ENCODE data around the gene CD300C. TPM values are rescaled to one million over a fixed set of nuclear protein-coding genes. Genes with fewer than 3 reads are reported as not detected.

Gene CD300C
- total RNA-seq, 1 experiment from 2014 or later = not detected

GRCh38 chr17:74582633-74583032 is 36.7 kb upstream of the CD300C start:
- ChIA-PET CTCF (interaction anchor here (0.9 to 1.2 kb wide), 4 partner anchors 17 to 214 kb away, joined by 3 to 8 read pairs (median 4); no protein-coding TSS in a partner anchor), POLR2A (interaction anchor here (0.5 kb wide), 1 partner anchor 92 kb away, joined by 3 read pairs; no protein-coding TSS in a partner anchor)
- no peak for TF ChIP-seq FOXJ3 (CRISPR knock-in tag; IDR thresholded peaks at IDR 0.05; ENCODE audit: borderline replicate concordance)
- TF ChIP-seq CTCF (IDR thresholded peaks at IDR 0.05) = no peak
- no peak for TF ChIP-seq HMGA2 (CRISPR knock-in tag; IDR thresholded peaks at IDR 0.05)
- TF ChIP-seq GTF2I (CRISPR knock-in tag; conservative IDR thresholded peaks at IDR 0.05) = no peak
- no peak for TF ChIP-seq ZNF396 (CRISPR knock-in tag; IDR thresholded peaks at IDR 0.05; ENCODE audit: borderline replicate concordance)
- no peak for TF ChIP-seq ESRRA (CRISPR knock-in tag; IDR thresholded peaks at IDR 0.05; ENCODE audit: borderline replicate concordance)
- TF ChIP-seq ELF4 (CRISPR knock-in tag; IDR thresholded peaks at IDR 0.05; ENCODE audit: low read depth) = no peak
- TF ChIP-seq RORB (CRISPR knock-in tag; IDR thresholded peaks at IDR 0.05) = no peak
- TF ChIP-seq AR (CRISPR knock-in tag; IDR thresholded peaks at IDR 0.05) = no peak
- TF ChIP-seq, protein P1, sequence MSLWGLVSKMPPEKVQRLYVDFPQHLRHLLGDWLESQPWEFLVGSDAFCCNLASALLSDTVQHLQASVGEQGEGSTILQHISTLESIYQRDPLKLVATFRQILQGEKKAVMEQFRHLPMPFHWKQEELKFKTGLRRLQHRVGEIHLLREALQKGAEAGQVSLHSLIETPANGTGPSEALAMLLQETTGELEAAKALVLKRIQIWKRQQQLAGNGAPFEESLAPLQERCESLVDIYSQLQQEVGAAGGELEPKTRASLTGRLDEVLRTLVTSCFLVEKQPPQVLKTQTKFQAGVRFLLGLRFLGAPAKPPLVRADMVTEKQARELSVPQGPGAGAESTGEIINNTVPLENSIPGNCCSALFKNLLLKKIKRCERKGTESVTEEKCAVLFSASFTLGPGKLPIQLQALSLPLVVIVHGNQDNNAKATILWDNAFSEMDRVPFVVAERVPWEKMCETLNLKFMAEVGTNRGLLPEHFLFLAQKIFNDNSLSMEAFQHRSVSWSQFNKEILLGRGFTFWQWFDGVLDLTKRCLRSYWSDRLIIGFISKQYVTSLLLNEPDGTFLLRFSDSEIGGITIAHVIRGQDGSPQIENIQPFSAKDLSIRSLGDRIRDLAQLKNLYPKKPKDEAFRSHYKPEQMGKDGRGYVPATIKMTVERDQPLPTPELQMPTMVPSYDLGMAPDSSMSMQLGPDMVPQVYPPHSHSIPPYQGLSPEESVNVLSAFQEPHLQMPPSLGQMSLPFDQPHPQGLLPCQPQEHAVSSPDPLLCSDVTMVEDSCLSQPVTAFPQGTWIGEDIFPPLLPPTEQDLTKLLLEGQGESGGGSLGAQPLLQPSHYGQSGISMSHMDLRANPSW (CRISPR knock-in tag; conservative IDR thresholded peaks at IDR 0.05; ENCODE audit: low read depth) = no peak
- no peak for TF ChIP-seq AFF4 (CRISPR knock-in tag; IDR thresholded peaks at IDR 0.05; ENCODE audit: borderline replicate concordance)
- no peak for TF ChIP-seq ATF1 (CRISPR knock-in tag; IDR thresholded peaks at IDR 0.05)
- TF ChIP-seq CREM (CRISPR knock-in tag; IDR thresholded peaks at IDR 0.05) = no peak
- TF ChIP-seq FOXP1 (CRISPR knock-in tag; IDR thresholded peaks at IDR 0.05; ENCODE audit: borderline replicate concordance) = no peak
- TF ChIP-seq EMX1 (CRISPR knock-in tag; IDR thresholded peaks at IDR 0.05) = no peak
- TF ChIP-seq, protein P2, sequence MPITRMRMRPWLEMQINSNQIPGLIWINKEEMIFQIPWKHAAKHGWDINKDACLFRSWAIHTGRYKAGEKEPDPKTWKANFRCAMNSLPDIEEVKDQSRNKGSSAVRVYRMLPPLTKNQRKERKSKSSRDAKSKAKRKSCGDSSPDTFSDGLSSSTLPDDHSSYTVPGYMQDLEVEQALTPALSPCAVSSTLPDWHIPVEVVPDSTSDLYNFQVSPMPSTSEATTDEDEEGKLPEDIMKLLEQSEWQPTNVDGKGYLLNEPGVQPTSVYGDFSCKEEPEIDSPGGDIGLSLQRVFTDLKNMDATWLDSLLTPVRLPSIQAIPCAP (CRISPR knock-in tag; IDR thresholded peaks at IDR 0.05) = no peak
- TF ChIP-seq MYBL2 (CRISPR knock-in tag; IDR thresholded peaks at IDR 0.05) = no peak
- no peak for TF ChIP-seq ZNF512 (CRISPR knock-in tag; IDR thresholded peaks at IDR 0.05; ENCODE audit: borderline replicate concordance)
- no peak for TF ChIP-seq TEAD4 (CRISPR knock-in tag; IDR thresholded peaks at IDR 0.05)
- Mint-ChIP-seq H3K36me3 (no peaks in the 10 kb centered on the region), H3K9me3 (no peaks in the 10 kb centered on the region; the same call in 1 of the 2 replicates), H3K27me3 (ENCODE audit: low read depth) (peaks cover 7% of the 10 kb centered on the region), H3K27ac (no peak overlapping the region), H3K4me3 (no peak overlapping the region), H3K4me1 (no peaks in the 10 kb centered on the region)
- DNase-seq (ENCODE audit: low spot score) (no peak), ATAC-seq (no peak)

Measured in WTC11 (cell line).